Thyroid gland (tissue), 4 donors: ENCODE measurements around the gene LSMEM2.

Experiments
- POLR2A ChIP-seq, 2 donors: fragments of 450-650 bp; IDR thresholded peaks; one replicate each; pipeline ENCODE4 v1.6.1; 2017; ENCODE audit warnings: antibody characterized with exemption in 2 of 2, mild to moderate bottlenecking in 2 of 2, moderate library complexity in 1 of 2
- TF ChIP-seq, protein P1 (sequence below), 6 experiments: fragments of 200-600 bp in 3 of 6; fragments of 450-650 bp in 3 of 6; sonication (generic) in 3 of 6; IDR thresholded peaks; one replicate each; pipeline ENCODE4 v1.5.1; 2016 to 2019; ENCODE audit warnings: antibody characterized with exemption in 6 of 6, mild to moderate bottlenecking in 2 of 6, inconsistent platforms in 1 of 6, moderate library complexity in 1 of 6

DNA sequence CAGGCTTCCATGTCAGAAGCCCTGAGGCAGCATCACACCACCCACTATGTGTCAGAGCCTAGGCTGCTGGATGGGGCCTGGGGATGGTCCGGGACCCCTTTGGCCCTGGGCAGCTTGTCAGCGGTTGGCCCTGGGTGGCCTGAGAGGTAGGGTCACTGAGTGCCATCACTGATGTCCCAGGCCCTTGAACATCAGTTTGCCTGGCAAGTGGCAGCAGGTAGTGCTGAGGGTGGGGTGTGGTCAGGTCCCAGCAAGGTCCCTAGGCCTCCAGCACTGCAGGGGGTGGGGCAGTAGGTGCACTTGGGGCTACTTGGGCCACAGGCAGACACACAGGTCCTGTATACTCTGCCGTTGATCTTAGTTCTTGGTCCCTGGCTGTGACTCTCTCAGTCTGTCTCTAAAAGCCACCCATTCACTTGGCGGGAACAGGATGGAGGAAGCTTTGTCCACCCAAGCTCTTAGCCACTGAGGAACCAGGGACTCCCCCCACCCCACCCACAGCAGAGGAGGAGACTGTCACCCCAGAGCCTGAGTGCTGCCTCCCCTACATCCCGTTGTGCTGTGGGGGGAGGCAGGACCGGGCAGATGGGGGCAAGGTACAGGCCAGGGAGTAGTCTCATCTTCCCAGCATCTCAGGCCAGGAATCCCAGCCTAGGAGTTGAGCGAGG lies 37.0 kb upstream of the LSMEM2 start:
- TF ChIP-seq, protein P1, sequence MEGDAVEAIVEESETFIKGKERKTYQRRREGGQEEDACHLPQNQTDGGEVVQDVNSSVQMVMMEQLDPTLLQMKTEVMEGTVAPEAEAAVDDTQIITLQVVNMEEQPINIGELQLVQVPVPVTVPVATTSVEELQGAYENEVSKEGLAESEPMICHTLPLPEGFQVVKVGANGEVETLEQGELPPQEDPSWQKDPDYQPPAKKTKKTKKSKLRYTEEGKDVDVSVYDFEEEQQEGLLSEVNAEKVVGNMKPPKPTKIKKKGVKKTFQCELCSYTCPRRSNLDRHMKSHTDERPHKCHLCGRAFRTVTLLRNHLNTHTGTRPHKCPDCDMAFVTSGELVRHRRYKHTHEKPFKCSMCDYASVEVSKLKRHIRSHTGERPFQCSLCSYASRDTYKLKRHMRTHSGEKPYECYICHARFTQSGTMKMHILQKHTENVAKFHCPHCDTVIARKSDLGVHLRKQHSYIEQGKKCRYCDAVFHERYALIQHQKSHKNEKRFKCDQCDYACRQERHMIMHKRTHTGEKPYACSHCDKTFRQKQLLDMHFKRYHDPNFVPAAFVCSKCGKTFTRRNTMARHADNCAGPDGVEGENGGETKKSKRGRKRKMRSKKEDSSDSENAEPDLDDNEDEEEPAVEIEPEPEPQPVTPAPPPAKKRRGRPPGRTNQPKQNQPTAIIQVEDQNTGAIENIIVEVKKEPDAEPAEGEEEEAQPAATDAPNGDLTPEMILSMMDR (IDR thresholded peaks at IDR 0.05): no peak
- no peak for TF ChIP-seq POLR2A (IDR thresholded peaks at IDR 0.05)
